GM12872 (cell line): ENCODE results near the gene LPAR1.

Experiments used
- TF ChIP-seq, protein P1 (sequence below): IDR thresholded peaks from 3 replicates; pipeline ENCODE4 v1.5.1; 2011; ENCODE audit warnings: low read depth, mild to moderate bottlenecking, low read length, moderate library complexity; ENCODE audit not compliant: insufficient read depth

The LPAR1 gene

DNA sequence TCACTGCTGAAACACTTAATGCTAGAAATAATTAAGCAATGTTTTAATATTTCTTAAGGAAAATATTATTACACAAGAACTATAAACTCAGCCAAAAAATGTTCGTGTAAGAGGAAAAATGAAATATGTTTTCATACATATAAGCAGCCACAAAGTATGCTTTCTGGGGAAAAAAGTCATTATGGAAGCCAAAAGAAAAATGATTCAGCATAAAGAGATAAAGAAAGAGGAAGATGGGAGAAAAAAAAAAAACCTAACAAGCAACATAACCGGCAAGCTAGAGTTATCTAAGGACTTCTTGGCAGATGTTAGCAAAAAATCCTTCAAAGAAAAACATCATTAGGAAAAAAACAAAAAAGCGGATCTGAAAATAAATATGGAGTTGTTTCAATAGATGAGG, 190.6 kb downstream of the LPAR1 start:
- TF ChIP-seq, protein P1, sequence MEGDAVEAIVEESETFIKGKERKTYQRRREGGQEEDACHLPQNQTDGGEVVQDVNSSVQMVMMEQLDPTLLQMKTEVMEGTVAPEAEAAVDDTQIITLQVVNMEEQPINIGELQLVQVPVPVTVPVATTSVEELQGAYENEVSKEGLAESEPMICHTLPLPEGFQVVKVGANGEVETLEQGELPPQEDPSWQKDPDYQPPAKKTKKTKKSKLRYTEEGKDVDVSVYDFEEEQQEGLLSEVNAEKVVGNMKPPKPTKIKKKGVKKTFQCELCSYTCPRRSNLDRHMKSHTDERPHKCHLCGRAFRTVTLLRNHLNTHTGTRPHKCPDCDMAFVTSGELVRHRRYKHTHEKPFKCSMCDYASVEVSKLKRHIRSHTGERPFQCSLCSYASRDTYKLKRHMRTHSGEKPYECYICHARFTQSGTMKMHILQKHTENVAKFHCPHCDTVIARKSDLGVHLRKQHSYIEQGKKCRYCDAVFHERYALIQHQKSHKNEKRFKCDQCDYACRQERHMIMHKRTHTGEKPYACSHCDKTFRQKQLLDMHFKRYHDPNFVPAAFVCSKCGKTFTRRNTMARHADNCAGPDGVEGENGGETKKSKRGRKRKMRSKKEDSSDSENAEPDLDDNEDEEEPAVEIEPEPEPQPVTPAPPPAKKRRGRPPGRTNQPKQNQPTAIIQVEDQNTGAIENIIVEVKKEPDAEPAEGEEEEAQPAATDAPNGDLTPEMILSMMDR = no peak

DNA sequence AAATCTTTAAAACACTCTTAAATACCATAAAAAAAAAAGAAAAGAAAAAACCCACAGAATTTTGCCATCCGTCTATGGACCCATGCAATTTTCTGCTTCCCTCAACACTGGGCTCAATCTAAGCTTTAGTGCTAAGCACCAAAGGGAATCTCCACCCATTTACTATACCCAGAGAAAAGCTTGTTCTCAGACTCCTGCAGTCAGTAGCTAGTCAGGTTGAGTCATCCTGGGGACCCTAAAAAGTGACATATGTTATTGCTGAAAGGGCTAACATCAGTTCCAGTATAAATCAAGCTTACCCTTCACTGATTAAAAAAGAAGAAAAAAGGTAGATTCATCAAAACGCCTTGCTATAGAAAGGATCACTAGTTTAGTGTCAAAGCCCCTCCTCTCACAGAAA, 192.1 kb downstream of the LPAR1 start:
- TF ChIP-seq, protein P1 = no peak

DNA sequence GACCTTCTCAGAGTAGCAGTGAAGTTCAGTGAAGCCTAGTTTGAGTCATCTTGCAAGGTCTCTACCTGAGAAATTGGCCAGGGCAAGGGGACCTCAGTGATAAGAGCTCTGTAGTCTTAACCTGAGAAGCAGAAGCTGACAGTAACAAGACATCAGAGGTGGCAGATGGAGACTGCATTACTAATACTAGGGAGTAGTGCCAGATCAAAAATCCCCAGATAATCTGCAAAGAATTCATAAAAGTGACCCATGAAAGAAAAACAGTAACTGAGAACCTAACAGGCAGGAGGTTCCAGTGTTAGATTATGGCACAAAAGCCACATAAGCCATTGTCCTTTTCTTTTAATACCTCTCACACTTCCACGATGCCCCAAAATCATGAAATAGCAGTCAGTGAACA, 194.1 kb downstream of the LPAR1 start:
- TF ChIP-seq, protein P1 = no peak

DNA sequence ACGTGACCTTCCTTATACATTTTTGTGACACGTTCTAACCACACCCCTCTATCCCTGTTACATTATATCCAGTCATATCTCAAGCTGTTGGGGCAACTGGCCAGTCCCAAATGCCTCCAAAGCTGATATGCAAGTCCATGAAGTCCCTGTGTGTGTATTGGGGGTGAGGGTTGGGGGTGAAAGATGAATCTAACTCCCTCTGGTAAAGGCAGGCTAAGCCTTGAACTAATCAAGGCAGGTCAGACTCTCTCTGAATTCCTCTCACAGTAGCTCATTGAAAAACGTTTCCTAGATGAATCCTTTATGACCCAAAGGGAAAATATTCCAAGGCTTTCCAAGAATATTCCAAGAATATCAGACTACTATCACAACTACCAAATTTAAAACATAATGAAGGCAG, 195.3 kb downstream of the LPAR1 start:
- TF ChIP-seq, protein P1 = no peak

DNA sequence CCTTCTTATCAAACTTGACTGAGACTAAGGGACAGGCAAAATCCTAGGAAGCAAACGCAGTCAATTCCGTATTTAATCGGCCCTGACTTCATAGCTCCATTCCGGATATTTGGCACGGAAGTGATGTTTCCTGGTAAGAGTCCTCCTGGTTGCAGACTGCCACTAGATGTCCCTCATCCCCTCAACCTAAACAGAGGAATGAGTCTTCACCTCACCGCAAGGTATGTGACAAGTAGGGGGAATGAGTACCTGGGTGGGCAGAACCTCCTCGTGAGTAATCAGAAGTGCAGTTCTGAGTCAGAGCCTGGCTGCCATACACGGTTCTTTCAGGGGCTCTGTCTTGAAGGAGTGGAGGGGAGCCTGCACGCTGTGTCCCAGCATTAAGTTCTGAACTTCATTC, 196.1 kb downstream of the LPAR1 start:
- TF ChIP-seq, protein P1 = no peak

DNA sequence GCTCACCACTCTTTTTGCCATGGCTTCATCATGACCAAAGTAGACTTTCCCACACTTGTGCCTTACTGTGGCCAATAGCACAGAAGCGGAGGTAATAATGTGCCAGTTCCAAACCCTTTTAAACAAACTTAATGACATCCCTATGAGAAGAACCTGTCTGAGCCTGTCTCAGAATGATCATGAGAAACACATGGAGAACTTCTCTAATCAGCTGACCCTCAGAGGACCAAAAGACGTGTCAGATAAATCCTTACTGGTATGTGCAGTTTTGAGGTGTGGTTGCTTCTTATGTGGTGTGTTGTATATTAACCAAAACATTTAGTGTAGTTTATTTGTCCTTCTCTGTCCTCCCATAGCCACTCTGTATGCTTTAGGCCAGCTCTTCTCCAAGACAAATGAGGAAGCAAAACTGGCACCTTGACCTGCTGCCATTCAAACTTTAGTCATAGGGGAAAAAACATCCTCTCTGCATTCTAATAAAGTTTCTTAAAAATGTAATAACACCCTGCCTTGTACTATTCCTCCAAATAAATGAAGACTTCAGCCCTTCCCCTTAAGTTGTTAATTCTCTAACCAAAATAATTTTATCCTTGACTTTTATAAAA, 200.8 kb downstream of the LPAR1 start:
- TF ChIP-seq, protein P1 = no peak

DNA sequence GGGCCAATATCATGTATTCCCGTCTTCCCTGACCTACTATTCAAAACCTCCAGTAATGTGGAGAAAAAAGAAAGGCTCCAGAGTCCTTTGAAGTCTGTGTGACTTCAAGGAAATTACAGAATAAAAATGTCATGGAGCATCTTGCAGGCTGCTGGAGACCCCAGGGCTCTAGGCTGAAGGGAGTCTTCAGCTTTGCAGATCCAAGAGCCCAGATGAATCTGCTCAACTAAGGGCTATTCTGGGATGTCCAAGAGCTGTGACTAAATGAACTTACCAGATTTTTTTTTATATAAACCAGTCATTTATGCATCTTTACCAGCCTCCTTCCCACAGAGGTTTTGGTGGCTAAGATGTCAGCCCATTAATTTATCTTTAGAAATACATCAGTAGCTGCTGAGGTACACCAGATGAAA, 202.4 kb downstream of the LPAR1 start:
- TF ChIP-seq, protein P1 = no peak
